ENCODE measurements around the gene NPC2. TPM values are rescaled to one million over a fixed set of nuclear protein-coding genes. Genes with fewer than 3 reads are reported as not detected.
"Not testable (repeated sequence)": the region's sequence is repeated elsewhere in the genome, so short reads cannot be mapped to it uniquely, and the experiment has no call there.

The NPC2 gene
- total RNA-seq, 1 donor from 2014 or later = 191 TPM

DNA sequence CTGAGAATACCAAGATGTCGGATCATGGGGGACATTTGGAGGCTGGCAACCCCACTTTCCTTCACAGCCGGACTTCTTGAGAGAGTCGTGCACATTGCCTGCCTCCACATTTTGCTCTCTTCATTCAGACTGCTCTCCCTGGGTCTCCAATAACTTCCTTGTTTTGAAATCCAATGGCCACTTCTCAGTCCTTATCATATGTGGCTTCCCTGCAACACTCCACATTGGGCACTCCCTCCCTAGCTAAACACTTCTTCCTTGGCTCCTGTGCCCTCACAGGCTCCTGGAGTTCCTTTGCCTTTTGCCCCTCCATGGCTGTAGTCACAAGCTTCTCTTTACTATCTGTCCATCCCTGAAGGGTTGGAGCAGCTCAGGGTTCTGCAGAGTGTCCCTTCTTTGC, 30.1 kb downstream of the NPC2 start:
- DNase-seq (ENCODE audit: low read depth) (no peak), FAIRE-seq (no peak)
- Histone ChIP-seq H3K36me3 (ENCODE audit: control insufficient read depth, insufficient read depth, low read length) (no peaks in the 10 kb centered on the region), H3K4me3 (ENCODE audit: low read depth, low read length) (no peak overlapping the region), H3K27me3 (ENCODE audit: control insufficient read depth, insufficient read depth, low read length) (no peaks in the 10 kb centered on the region)
- TF ChIP-seq, protein P1, sequence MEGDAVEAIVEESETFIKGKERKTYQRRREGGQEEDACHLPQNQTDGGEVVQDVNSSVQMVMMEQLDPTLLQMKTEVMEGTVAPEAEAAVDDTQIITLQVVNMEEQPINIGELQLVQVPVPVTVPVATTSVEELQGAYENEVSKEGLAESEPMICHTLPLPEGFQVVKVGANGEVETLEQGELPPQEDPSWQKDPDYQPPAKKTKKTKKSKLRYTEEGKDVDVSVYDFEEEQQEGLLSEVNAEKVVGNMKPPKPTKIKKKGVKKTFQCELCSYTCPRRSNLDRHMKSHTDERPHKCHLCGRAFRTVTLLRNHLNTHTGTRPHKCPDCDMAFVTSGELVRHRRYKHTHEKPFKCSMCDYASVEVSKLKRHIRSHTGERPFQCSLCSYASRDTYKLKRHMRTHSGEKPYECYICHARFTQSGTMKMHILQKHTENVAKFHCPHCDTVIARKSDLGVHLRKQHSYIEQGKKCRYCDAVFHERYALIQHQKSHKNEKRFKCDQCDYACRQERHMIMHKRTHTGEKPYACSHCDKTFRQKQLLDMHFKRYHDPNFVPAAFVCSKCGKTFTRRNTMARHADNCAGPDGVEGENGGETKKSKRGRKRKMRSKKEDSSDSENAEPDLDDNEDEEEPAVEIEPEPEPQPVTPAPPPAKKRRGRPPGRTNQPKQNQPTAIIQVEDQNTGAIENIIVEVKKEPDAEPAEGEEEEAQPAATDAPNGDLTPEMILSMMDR (IDR thresholded peaks at IDR 0.05; ENCODE audit: insufficient read depth, low read length, severe bottlenecking) = no peak

DNA sequence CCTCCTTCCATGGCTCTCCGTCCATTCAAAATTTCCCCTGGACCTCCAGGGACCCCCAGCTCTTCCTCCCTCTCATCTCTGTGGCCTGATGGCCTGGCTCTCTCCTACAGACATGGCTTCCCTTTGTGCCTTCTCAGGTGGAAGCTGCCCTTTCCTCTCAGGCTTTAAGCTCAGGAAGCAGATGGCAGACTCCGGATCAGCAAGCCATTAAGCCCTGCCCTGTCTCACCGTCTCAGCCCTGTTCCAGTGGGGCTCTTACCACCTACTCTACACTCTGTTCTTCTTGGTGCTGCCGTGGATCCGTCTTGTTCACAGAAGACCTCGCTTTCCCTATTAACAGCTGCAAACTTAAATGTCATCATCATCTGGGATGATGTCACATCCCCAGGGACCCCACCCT, 33.1 kb downstream of the NPC2 start:
- peaks cover 2% of the 10 kb centered on the region for H3K27me3 ChIP-seq (ENCODE audit: control insufficient read depth, insufficient read depth, low read length)
- DNase-seq (ENCODE audit: low read depth) = no peak
- no peaks in the 10 kb centered on the region for H3K36me3 ChIP-seq (ENCODE audit: control insufficient read depth, insufficient read depth, low read length)
- TF ChIP-seq, protein P1 (IDR thresholded peaks at IDR 0.05; ENCODE audit: insufficient read depth, low read length, severe bottlenecking) = no peak
- FAIRE-seq = no peak
- no peak overlapping the region for H3K4me3 ChIP-seq (ENCODE audit: low read depth, low read length)

DNA sequence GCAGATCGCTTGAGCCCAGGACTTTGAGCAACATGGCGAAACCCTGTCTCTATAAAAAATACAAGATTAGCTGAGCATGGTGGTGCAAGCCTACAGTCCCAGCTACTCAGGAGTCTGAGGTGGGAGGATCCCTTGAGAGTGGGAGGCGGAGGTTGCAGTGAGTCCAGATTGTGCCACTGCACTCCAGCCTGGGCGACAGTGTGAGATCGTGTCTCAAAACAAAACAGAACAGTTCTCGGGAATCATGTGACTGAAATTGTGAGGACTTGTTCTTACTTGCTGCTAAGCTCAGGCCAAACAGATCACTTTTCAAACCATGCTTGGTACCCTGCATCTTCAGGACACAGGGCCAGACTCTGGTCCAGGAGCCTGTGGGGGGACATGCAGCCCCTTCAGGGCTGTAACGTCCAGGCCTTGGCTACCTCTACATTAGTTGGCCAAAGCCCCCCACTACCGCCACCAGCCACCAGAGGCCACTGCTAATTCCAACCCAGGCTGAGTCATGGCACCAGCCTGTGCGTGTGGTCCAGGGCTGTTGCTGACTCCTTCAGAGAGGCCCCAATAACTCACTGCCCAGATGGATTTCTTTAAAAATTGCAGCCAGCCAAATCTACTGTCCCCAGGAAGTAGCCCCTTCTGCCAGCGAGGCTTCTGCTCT, 33.7 kb downstream of the NPC2 start:
- DNase-seq (ENCODE audit: low read depth) (peak; percentile 54), FAIRE-seq (peak; percentile 50)
- H3K27me3 ChIP-seq (ENCODE audit: control insufficient read depth, insufficient read depth, low read length) = peaks cover 2% of the 10 kb centered on the region
- H3K4me3 ChIP-seq (ENCODE audit: low read depth, low read length) = no peak overlapping the region
- H3K36me3 ChIP-seq (ENCODE audit: control insufficient read depth, insufficient read depth, low read length) = no peaks in the 10 kb centered on the region
- TF ChIP-seq, protein P1 (IDR thresholded peaks at IDR 0.05; ENCODE audit: insufficient read depth, low read length, severe bottlenecking) = peak; percentile 72

DNA sequence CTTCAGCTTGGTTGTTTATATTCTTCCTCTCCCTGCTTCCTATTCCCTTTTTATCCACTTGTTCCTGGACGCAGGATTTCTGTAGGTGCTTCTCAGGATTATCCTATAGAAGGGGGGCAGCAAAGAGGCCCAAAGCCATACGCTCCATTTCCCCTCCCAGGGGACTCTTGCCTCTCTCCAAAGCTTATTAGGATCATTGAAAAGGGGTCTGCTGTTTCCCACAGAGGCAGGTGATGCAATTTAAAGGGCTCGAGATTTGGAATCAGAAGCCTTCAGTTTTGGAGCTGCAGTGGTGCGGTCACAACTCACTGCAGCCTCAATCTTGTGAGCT, 35.6 kb downstream of the NPC2 start:
- Histone ChIP-seq H3K4me3 (ENCODE audit: low read depth, low read length) (no peak overlapping the region), H3K36me3 (ENCODE audit: control insufficient read depth, insufficient read depth, low read length) (no peaks in the 10 kb centered on the region), H3K27me3 (ENCODE audit: control insufficient read depth, insufficient read depth, low read length) (peaks cover 2% of the 10 kb centered on the region)
- TF ChIP-seq, protein P1 (IDR thresholded peaks at IDR 0.05; ENCODE audit: insufficient read depth, low read length, severe bottlenecking) = no peak
- DNase-seq (ENCODE audit: low read depth) = no peak
- FAIRE-seq = no peak

DNA sequence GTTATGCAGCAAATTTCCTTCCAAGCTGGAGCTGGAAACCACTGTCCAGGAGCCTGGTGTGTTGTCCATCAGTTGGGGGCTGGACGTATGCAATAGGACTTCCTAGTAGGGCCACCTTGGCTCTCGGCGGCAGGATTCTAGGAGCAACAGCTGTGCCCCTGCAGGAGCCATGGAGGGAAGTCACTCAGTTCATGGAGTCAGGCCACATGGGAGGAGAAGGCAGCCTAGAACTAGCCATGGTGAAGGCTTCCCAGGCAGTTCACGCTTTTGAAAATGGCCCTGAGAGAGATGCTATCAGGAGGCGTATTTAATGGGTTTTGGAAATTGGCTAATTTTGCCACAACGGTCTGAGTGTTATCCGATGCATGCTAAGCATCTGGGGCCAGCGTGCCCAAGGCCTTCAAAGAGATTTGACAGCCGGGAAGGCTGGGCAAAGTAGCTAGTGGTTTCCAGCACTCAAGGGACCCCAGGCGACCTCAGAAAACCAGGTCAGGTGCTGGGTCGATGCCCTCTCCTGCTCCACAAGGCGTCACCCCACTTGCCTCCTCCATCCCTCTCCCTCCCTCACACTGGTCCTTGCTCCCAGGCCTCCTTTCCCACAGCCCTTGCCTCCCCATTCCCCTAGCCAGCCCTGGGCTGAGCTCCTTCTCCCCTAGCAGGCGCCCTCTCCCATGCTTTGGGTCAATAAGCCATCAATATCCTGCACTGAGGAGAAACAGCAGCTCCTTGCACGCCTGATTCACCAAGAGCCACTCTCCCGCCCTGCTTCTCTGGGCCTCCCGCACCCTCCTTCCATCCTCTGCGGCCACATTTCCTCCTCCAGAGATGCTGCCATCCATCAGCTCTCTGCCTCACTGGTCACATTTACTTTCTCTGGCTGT, 36.2 kb downstream of the NPC2 start:
- TF ChIP-seq, protein P1 (IDR thresholded peaks at IDR 0.05; ENCODE audit: insufficient read depth, low read length, severe bottlenecking) = no peak

DNA sequence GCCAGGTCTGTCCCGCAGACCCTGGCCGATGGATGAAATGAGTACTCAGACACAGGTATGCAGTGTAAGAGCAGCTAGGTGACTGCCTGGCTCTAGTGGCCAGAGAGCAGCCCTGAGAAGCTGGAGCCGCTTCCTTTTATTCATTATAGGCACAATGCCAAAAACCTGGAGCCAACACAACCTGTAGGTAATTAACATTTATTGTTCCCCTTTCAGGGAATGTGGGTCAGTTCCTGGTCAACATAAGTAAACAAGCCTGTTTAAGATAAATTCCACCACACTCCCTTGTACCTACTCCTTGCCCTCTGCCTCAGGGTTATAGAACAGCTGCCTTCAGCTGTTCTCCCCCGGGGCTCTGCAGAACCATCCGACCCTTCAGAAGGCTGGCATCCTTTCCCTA, 38.7 kb downstream of the NPC2 start:
- H3K27me3 ChIP-seq (ENCODE audit: control insufficient read depth, insufficient read depth, low read length); FAIRE-seq; DNase-seq (ENCODE audit: low read depth); H3K36me3 ChIP-seq (ENCODE audit: control insufficient read depth, insufficient read depth, low read length); H3K4me3 ChIP-seq (ENCODE audit: low read depth, low read length): not testable (repeated sequence)

More for the DNA sequence above, 36.2 kb downstream of the NPC2 start:
- H3K36me3 ChIP-seq (ENCODE audit: control insufficient read depth, insufficient read depth, low read length) = no peaks in the 10 kb centered on the region
- no peak overlapping the region for H3K4me3 ChIP-seq (ENCODE audit: low read depth, low read length)
- FAIRE-seq (peak; percentile 40), DNase-seq (ENCODE audit: low read depth) (no peak)
- peaks cover 2% of the 10 kb centered on the region for H3K27me3 ChIP-seq (ENCODE audit: control insufficient read depth, insufficient read depth, low read length)
